ENCODE data around the gene SMTN.
A peak's percentile ranks its signal among the peaks of the same experiment; 100 is the strongest.

The SMTN gene

DNA sequence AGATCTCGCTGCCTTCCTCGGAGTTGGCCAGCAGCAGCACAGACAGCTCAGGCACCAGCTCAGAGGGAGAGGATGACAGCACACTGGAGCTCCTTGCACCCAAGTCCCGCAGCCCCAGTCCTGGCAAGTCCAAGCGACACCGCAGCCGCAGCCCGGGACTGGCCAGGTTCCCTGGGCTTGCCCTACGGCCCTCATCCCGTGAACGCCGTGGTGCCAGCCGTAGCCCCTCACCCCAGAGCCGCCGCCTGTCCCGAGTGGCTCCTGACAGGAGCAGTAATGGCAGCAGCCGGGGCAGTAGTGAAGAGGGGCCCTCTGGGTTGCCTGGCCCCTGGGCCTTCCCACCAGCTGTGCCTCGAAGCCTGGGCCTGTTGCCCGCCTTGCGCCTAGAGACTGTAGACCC lies 52.8 kb downstream of the SMTN start:
- DNase-seq: no peak

DNA sequence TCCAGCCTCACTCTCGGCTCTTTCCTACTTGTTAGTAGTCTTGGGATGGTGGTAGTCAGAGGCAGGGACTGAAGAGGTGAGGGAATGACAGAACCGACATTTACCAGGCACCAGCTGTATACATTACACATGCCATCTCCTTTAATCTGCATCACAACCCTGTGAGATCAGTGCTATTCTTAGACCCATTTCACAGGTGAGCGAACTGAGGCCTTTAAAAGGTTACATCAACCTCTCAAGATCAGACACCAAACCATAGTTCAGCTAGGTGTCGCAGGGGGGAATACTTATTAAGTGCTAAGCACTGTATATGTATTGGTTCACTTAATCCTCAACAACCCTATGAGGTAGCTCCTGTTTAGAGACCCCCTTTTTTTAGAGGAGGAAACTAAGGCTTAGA lies 53.6 kb downstream of the SMTN start:
- DNase-seq: no peak

DNA sequence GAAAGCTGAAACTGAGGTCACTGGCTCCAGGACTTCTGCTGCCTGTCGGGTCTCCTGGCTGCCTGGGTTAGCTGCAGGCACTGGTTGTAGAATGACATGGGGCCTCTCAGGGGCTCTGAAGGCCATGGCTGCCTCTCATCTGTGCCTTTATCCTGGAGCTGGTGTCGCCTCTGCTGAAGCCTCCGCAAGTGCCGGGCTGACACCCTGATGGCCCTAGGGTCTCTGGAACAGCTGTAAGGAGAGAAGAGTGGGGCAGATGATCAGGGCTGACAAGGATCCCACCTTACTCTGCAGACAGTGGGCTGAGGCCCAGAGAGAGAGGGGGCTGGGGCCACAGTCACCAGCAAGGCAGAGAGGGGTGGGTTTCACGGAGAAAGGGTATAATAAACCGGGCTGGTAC lies 54.6 kb downstream of the SMTN start:
- DNase-seq: no peak

DNA sequence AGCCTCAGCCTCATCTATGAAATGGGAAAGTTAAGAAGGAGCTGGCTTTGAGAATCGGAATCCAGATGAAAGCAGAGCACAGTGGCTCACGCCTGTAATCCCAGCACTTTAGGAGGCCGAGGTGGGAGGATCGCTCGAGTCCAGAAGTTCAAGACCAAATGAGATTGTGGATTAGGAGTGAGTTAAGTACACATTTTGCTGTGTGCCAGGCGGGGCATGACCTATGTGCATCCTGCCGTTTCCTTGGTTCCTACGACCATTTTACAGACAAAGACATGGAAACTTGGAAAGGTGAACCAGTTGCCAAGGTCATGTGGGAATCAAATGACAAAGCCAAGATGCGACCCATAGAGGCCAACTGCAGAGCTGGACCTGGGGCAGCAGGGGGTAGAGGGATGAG lies 55.0 kb downstream of the SMTN start:
- no peak for DNase-seq

DNA sequence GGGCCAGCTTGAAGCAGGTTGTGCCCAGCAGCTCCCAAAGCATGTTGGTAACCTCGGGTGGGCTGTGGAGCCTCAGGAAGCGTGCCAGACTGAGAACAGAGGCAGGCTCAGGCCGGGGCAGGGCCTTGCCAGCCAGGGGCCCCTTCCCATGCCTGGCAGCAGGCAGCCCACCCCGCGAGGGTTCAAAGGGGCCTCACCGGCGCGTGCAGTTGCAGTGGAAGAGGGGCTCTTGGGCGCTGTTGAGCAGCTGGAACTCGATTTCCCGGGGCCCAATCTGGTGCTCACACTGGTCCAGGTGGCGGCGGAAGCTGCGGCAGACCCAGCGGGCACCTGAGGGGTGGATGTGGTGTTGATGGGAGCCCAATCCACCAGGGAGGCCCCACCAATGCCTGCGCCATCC lies 55.6 kb downstream of the SMTN start:
- no peak for DNase-seq

DNA sequence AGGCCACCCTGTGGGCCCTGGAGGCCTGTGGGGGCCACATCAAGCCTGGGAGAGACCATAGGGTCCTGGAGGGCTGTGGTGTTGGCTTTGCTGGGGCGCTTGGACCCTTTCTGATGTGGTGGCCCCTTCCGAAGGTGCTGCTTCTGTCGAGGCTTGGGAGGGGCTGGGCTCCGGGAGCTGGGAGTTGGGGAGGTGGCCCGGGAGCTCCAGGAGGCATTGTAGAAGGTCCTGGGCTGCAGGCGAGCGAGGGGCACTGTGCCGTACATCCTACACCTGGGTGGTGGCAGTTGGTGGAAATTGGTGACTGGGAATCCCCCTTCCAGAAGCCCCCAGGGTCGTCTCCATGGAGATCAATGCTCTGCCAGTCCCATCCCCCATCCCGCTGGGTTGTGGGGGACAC lies 56.6 kb downstream of the SMTN start:
- no peak for DNase-seq

DNA sequence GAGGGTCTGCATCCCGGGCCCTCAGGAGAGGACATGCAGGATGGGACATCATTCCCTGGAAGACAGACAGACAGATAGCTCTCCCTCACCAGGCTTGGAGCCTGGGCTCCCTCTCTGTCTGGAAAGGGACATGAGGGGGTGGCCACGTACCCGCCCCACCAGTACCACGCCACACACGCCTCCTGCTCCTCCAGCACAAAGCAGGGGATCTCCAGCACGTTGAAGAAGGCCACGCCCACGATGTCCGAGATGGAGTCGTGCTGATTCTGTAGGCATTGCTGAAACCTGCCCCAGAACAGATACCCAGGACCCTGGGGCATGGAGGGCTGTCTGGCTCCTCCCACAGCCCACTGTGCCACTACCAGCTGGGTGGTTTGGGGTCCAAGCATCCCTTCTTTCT lies 57.0 kb downstream of the SMTN start:
- DNase-seq: no peak

DNA sequence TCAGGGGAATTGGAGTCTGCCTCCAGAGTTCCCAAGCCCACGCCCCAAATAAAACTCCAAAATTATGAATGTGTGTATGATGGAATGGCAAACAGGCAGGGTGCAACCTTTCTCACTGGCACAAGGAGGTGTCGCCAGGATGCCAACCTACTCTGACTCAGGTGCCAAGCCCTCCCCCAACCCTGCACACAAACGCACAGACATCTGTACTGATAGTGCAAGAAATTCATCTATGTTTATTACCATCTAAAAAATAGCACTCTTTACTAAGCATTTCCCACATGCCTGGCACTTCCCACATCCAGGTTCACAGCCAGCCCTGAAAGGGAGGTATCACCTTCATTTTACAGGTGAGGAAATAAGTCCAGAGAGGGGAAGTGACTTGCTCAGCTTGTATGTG lies 57.9 kb downstream of the SMTN start:
- DNase-seq: no peak

DNA sequence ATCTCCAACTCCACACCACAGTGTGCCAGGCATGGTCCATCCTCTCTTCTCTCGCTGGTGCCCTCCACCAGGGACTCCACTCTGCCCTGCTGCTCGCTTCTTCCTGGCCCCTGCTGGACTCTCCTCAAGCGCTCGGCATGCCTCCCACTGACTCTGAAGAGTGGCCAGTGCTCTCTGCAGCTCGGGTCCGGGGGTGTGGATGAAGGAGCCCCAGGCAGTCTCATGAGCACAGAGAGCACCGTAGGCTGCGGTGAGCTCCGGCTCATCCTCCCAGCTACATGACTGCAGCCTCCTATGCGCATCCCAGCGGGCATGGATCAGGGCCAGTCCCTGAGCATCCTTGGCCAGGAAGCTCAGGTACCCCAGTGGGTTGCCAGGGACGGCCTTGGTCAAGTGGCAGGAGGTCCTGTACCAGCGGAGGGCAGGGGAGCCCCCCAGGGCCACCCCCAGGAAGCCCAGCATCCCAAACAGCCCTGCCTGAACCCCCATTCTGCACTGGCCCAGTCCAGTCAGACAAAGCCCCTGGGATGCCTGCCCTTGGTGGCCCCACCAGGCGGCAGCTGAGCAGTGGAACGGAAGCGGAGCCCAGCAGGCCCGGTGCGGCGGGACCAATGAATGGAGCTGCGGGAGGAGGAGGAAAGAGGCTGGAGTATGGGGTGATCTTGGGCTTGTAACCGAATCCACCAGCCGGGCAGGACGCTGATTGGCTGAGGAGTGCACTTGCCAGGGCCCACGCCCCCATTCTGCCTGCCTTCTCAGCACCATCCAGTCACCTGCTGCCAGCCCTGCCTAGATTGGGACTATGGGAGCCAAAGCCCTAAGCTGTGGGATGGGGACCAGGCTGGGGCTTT lies 59.0 kb downstream of the SMTN start, which contains the start of gene PLA2G3:
Gene PLA2G3 (minus strand): TSS at position 643 of the 851 bp plus-strand sequence. CDS start 154 bp downstream, at position 489.
- DNase-seq: peak; percentile 34

DNA sequence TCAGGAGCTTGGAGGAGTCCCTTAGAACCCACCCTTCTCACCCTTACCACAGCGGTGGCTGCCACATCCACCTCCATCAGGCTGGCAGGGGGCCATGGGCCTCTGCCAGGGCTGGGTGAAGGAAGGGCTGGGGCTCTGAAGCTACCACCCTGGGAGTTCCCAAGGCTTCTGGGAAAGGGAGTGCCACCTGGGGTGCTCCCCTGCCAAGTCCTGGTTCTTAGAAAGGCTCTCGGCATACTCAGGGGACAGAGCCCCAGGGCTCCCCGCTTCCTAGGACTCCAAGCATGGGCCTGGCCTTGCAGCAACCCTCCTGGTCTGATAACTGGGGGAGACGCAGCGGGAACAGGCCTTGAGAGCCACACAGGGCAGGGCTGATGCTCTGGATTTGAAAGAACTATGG lies 59.6 kb downstream of the SMTN start:
- DNase-seq: no peak

DNA sequence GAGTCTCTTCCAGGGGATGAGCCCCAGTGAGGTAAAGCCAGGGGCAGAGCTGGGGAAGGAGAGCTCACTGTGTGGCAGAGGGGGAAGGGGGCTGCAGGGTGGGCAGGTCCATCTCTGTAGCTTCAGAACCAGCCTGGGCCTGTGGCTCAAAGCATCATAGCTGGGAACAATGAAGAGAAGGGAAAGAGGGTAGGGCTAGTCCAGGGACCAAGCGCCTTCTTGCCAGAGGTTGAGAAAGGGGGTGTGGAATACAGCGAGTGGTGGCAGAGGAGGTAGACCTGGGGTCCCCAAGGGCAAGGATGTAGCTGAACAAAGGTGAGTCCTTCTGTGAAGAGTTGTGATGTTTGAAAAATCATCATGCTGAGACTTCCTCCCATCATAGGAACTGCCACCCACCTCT lies 60.4 kb downstream of the SMTN start:
- DNase-seq: no peak

DNA sequence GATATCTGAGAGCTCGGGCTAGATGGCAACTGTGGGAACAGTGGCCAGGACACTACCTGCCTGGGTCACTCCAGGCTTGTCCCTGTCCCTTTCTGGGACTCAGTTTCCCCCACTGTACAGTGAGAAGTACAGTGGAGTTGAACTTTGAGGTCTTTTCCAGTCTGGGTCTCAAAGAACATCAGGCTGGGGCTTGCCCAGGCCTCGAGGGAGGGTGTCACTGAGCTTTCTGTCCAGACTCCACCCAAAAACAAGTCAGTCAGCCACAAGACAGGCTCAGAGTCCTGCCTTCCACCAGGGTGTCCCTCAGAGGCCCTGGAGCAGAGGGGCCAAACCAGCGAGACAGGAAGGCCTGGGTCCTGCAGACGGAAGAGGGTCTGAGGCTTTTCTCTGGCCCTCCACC lies 61.2 kb downstream of the SMTN start:
- DNase-seq: no peak

DNA sequence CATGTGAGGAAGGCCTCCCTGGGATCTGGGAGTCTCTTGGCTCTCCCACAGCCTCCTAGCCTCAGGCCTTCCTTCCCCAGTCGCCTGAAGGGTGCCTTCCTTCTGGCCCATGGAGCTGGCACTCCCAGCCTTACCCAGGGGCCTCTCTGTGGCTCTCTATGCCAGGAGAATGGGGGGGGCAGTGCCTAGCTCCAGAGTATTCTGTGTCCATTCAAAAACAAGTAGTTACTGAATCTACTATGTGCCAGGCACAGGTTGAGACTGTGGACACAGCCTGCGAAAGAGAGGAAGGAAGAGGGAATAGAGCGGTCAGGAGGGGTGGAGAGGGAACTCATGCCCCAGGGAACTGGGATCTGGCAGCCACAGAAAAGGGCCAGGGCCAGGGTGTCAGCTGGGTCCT lies 61.9 kb downstream of the SMTN start:
- no peak for DNase-seq

DNA sequence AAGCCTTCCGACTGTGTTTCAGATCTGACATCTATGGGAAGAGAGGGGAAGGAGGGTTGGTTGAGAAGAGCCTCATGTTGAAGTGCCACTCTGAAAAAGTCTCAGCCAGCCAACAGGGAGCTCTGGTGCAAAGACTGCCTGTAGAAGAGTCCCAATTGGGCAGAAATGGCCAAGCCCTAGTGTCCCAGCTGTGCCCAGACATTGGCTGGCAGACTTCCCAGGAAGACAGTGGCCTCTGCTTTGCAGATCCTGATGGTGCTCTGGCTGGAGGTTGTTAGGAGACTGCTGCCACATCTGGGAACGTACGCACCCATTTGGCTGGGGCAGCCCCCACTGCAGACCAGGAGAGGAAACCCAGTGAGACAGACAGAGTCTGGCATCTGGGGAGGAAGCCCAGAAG lies 62.4 kb downstream of the SMTN start:
- no peak for DNase-seq

DNA sequence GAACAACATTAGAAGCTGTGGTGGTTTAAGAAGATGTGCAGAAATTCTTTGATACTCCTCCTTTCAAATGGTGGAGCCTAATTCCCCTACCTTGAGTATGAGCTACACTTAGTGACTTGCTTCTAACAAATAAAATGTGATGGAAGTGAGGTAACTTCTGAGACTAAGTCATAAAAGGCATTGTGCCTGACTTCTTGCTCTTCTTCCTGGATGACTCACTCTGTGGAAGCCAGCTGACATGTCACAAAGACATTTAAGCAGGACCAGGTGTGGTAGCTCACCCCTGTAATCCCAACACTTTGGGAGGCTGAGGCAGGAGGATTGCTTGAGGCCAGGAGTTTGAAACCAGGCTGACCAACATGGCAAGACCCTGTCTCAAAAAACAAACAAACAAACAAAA lies 63.1 kb downstream of the SMTN start:
- DNase-seq: no peak

DNA sequence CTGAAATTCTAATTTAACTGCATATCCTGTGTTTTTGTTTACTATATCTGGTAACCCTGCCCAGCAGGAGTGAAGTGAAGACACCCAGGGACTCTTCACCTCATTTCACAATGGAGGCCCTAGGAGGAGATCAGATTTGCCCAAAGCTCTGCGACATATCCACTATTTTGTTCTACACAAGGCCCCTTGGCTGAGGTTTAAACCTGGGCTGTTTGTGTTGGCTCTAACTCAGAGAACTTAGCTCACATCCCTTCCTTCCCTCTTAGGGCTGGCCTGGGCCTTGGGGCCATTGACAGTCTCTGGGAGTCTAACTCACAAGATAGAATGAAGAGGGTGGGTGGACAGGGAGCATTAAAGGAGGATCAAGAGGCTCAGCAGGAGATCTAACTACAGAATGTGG lies 67.4 kb downstream of the SMTN start:
- DNase-seq: no peak

DNA sequence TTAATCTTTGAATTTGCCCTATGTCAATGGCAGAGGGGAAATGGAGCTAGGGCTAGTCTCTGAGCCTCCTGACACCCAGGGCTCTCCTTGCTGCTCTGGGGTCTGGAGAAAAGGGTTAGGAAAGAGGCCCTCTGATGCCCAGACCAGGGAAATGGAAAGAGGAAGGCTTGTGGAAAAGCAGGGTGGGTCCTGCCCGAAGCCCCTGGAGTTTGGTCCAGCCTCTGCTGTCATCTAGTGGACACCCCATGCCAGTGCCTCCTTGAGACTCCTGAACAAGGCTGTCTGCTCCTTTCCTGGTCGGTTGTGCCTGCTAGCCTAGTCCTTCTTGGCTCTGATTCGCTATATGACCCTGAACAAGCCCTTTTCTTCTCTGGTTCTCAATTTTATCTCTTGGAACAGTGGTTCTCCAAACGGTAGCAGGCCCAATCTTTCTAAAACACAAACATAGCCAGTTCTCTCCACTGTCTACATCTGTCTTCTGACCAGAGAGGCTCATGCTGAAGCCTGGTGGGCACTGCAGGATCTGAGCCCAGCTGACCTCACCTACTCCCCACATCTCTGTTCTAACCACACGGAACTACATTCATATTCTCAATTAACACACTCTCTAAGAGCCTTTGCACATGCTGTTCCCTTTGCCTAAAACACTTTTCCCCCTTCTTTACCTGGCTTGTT lies 68.0 kb downstream of the SMTN start:
- DNase-seq: peak; percentile 25

DNA sequence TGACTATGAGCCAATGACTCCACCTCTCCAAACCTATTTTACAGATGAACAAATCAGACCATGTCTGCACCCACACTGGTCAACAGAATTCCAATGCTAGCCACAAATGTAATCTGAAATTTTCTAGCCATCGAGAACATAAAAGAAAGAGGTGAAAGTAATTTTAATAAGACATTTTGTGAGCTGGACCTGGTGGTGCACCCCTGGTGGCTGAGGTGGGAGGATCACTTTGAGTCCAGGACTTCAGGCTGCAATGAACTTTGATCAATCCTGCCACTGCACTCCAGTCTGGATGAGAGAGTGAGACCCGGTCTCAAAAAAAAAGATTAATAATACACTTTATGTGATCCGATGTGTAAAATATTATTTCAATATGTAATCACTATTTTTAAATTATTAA lies 69.5 kb downstream of the SMTN start:
- DNase-seq: no peak

DNA sequence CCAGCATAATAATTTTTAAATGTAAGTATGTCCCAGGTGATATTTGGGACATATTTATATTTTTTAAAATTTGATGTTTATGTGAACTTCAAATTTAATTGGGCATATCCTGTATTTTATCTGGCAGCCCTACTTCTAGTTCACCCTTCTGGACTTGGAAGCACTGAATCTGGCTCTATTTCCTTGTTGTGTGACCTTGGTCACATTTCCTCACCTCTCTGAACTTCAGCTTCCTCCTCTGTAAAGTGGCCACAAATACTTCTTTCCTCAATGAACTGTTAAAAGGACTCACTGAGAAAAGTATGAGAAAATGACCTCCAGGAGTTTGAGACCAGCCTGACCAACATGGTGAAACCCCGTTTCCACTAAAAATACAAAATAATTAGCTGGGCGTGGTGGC lies 70.8 kb downstream of the SMTN start:
- no peak for DNase-seq

DNA sequence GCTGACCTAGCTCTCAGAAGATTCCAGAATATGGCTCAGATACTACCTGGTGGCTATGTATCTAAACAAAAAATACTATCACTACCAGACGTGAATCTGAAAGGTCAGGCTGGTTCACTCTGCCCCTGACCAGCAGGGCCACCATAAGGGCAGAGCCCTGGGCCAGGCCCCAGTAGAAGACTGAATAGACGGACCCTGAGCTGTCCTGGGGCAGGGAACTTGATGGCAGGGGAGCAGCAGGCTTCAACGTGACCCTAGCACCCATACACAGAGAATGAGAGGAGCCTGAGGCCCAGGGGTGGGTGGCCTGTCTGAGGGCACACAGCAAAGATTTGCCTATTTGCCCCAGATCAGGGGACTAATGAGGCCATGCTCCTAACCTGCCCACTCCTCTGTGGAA lies 72.2 kb downstream of the SMTN start:
- no peak for DNase-seq

Measured in NCI-H226 (cell line).